A673 (cell line): ENCODE results near the gene KIFAP3. TPM values are rescaled to one million over a fixed set of nuclear protein-coding genes. Genes with fewer than 3 reads are reported as not detected.
"Not testable (repeated sequence)": the region's sequence is repeated elsewhere in the genome, so short reads cannot be mapped to it uniquely, and the experiment has no call there.

Experiments
- Bru-seq: library from RNA; stranded (reverse); fragments of 400-500 nt; gene quantifications from one replicate; lab custom pipeline; 2021; lab: Mats Ljungman, UMichigan
- BruChase-seq, 2 experiments: library from RNA; stranded (reverse); fragments of 400-500 nt; gene quantifications; one replicate each; lab custom pipeline; 2021; lab: Mats Ljungman, UMichigan
- BruUV-seq: library from RNA; stranded (reverse); fragments of 400-500 nt; replicated peaks from 2 replicates; lab custom pipeline; 2021; lab: Mats Ljungman, UMichigan
- CTCF ChIA-PET: fragments of 300-600 bp; sonication (Branson Sonifier 250); formaldehyde crosslinking; loops from one replicate; lab custom pipeline; 2022; ENCODE audit warnings: antibody characterized with exemption; lab: Charles Lee
- POLR2A ChIA-PET: fragments of 300-600 bp; sonication (Branson Sonifier 250); formaldehyde crosslinking; loops from one replicate; lab custom pipeline; 2022; ENCODE audit warnings: antibody characterized with exemption; ENCODE audit not compliant: low non-redundant PET; lab: Charles Lee
- DNase-seq: peaks from one replicate; pipeline ENCODE4 v3.0.0-alpha.2; 2015; ENCODE audit warnings: low spot score
- H3K27ac ChIP-seq: fragments of 200-600 bp; sonication (generic); 2 replicates; pipeline ENCODE4 v1.5.1; 2016; ENCODE audit warnings: mixed run types, low read depth, mild to moderate bottlenecking, mixed read lengths, antibody characterized with exemption, low read length; ENCODE audit not compliant: poor library complexity, severe bottlenecking
- H3K27me3 ChIP-seq: fragments of 200-600 bp; sonication (generic); replicated peaks from 2 replicates; pipeline ENCODE4 v1.6.1; 2017; ENCODE audit warnings: mixed run types, low read depth, mild to moderate bottlenecking, mixed read lengths, antibody characterized with exemption, low read length; ENCODE audit not compliant: insufficient read depth, poor library complexity
- H3K36me3 ChIP-seq: fragments of 200-600 bp; sonication (generic); 2 replicates; pipeline ENCODE4 v1.6.1; 2016; ENCODE audit warnings: mixed run types, mild to moderate bottlenecking, mixed read lengths, antibody characterized with exemption, low read length; ENCODE audit not compliant: insufficient read depth, poor library complexity, severe bottlenecking
- H3K4me1 ChIP-seq: fragments of 200-600 bp; sonication (generic); 2 replicates; pipeline ENCODE4 v1.6.1; 2017; ENCODE audit warnings: mixed run types, mild to moderate bottlenecking, mixed read lengths, antibody characterized with exemption, low read length; ENCODE audit not compliant: insufficient read depth, poor library complexity, severe bottlenecking
- H3K4me3 ChIP-seq: fragments of 200-600 bp; sonication (generic); 2 replicates; pipeline ENCODE4 v1.5.1; 2016; ENCODE audit warnings: low read depth, mixed run types, mild to moderate bottlenecking, mixed read lengths, low read length; ENCODE audit not compliant: poor library complexity, severe bottlenecking
- H3K9me3 ChIP-seq: fragments of 200-600 bp; sonication (generic); 2 replicates; pipeline ENCODE4 v1.6.1; 2016; ENCODE audit warnings: mixed run types, low read depth, mild to moderate bottlenecking, mixed read lengths, antibody characterized with exemption, low read length; ENCODE audit not compliant: poor library complexity, severe bottlenecking
- EZH2 ChIP-seq: fragments of 200-600 bp; sonication (generic); IDR thresholded peaks from 2 replicates; pipeline ENCODE4 v1.6.1; 2017; ENCODE audit warnings: borderline replicate concordance, low read depth, mild to moderate bottlenecking, mixed read lengths, antibody characterized with exemption, low read length; ENCODE audit not compliant: poor library complexity, severe bottlenecking
- intact Hi-C: fragments of 100-400 bp; cut with micrococcal nuclease; formaldehyde crosslinking; loops from one replicate; pipeline ENCODE4 v1.10.0; 2022; ENCODE audit not compliant: unreplicated experiment
- long read RNA-seq: library from polyadenylated mRNA; stranded (forward); transcript quantifications from one replicate; pipeline ENCODE4 v2.0.0, GENCODE V29; 2022
- total RNA-seq: library from RNA; stranded (reverse); gene quantifications from 2 replicates; pipeline ENCODE4 v1.2.3, GENCODE V29; 2021
- TF ChIP-seq, protein P1 (sequence below): fragments of 300-800, 200-600 bp; sonication (generic); conservative IDR thresholded peaks from 2 replicates; pipeline ENCODE4 v1.5.1; 2017; ENCODE audit warnings: low read depth, mild to moderate bottlenecking, antibody characterized with exemption, low read length, moderate library complexity, mixed read lengths

Gene KIFAP3
- total RNA-seq (12.7 and 17.3 TPM in 2 replicates), Bru-seq, nascent RNA (percentile 63 among the genes with signal in this experiment), BruChase-seq, experiment 1, labeled RNA remaining after a 2-hour chase (percentile 52 among the genes with signal in this experiment), BruChase-seq, experiment 2, labeled RNA remaining after a 6-hour chase (percentile 47 among the genes with signal in this experiment)
- long read RNA-seq, transcript KIFAP3-201 (20 exons, 2,957 nt), result major isoform, 28 of 36 reads
- long read RNA-seq, partial matches to known transcripts, result 4 of 36 reads
- long read RNA-seq, other reads (novel, unspliced or antisense), result 2 of 36 reads

DNA sequence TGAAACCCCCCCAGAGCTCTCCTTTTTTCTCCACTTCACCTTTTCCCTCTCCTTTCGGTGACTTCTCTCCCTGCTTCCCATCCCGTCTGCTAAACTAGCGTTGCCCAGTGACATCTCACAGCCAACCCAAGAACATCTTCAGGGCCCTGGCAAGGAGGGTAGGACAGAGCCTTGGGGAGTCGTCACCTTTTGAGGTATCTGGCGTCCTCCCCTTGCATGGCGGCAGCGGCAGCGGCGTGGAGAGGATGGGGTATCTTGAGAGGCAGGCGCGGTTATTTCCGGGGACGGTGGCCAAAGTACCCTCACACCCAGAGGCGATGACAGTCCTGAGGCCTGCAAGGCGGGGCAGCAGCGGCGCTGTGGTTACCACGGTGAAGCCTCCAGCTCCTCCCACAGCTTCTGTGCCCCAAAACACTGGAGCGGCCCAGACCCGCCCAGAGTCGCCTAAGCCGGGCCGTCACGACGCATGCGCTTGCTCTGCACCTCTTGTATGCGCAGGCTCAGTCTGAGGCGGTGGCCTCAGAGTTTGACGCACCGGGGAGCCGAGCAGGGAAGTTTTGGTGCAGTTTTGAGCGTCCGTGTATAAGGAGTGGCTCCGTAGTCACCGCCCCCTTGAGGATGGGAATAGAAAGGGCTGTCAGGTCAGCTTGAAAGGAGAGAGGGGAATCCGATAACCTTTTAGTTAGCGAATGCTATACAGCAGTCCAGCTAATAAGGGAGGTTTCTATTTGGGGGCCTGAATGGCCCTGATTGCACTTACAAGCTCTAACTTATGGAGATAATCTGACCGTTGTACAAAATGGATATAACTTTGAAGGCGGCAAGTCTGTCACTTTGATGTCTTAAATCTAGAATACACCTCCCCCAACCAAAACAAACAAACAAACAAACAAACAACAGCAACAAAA, at the start of gene KIFAP3:
Gene KIFAP3, minus strand, starts transcription at position 446 of the 908 bp plus-strand sequence. Its CDS starts 228 bp downstream, at position 218.
- Histone ChIP-seq H3K27ac (peak within 1 kb of the TSS; percentile 17), H3K9me3 (peaks cover 5% of the 10 kb centered on the region), H3K4me3 (peak within 1 kb of the TSS; percentile 83), H3K4me1 (peaks cover 4% of the 10 kb centered on the region), H3K27me3 (no peaks in the 10 kb centered on the region), H3K36me3 (no peaks in the 10 kb centered on the region)
- DNase-seq, result peak; percentile 99
- intact Hi-C loops, result no loop called here
- ChIA-PET CTCF (interaction anchor here (0.5 to 0.7 kb wide), 3 partner anchors 87 to 146 kb away, joined by 3 to 4 read pairs (median 3); no protein-coding TSS in a partner anchor), POLR2A (no interaction called here)
- no TSS peak for BruUV-seq
- TF ChIP-seq EZH2, result no peak
- TF ChIP-seq, protein P1, sequence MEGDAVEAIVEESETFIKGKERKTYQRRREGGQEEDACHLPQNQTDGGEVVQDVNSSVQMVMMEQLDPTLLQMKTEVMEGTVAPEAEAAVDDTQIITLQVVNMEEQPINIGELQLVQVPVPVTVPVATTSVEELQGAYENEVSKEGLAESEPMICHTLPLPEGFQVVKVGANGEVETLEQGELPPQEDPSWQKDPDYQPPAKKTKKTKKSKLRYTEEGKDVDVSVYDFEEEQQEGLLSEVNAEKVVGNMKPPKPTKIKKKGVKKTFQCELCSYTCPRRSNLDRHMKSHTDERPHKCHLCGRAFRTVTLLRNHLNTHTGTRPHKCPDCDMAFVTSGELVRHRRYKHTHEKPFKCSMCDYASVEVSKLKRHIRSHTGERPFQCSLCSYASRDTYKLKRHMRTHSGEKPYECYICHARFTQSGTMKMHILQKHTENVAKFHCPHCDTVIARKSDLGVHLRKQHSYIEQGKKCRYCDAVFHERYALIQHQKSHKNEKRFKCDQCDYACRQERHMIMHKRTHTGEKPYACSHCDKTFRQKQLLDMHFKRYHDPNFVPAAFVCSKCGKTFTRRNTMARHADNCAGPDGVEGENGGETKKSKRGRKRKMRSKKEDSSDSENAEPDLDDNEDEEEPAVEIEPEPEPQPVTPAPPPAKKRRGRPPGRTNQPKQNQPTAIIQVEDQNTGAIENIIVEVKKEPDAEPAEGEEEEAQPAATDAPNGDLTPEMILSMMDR, result peak; percentile 66

- Histone ChIP-seq H3K4me3 (no peak overlapping the region), H3K27ac (no peak overlapping the region), H3K9me3 (no peaks in the 10 kb centered on the region), H3K27me3 (no peaks in the 10 kb centered on the region), H3K36me3 (no peaks in the 10 kb centered on the region), H3K4me1 (no peaks in the 10 kb centered on the region)
- BruUV-seq, result no TSS peak
- intact Hi-C loops, result no loop called here
- ChIA-PET POLR2A (no interaction called here), CTCF (no interaction called here)
- TF ChIP-seq, protein P1, result no peak
- TF ChIP-seq EZH2, result no peak
- DNase-seq, result no peak
Measured at GRCh38 chr1:170122366-170122765, 47.9 kb upstream of the KIFAP3 start.

DNA sequence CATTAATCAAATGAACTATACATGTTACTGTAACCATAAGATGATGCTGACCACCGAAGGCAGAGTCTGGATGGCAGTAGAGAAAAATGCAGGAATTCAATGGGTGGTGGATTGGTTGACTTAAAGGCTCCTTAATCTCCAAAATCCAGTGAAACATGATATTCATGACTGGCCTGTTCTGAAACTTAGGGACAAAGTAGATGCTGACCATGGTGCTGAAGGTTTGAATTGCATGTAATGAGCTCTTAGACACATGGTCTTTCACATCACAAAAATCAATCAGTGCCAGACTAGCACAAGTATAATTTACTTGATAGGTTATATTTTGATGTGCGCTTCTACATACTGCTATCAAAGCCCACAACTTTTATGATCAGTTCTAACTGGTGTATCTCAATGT, 40.4 kb upstream of the KIFAP3 start:
- H3K9me3 ChIP-seq, result peaks cover 4% of the 10 kb centered on the region
- H3K36me3 ChIP-seq, result no peaks in the 10 kb centered on the region
- H3K4me1 ChIP-seq, result no peaks in the 10 kb centered on the region
- H3K27ac ChIP-seq, result no peak overlapping the region
- POLR2A ChIA-PET, result no interaction called here
- no TSS peak for BruUV-seq
- no peak overlapping the region for H3K4me3 ChIP-seq
- CTCF ChIA-PET, result no interaction called here
- no peaks in the 10 kb centered on the region for H3K27me3 ChIP-seq
- TF ChIP-seq, protein P1, result no peak
- TF ChIP-seq EZH2, result no peak
- intact Hi-C loops, result no loop called here
- peak; percentile 54 for DNase-seq

GRCh38 chr1:170113140-170113539, 38.6 kb upstream of the KIFAP3 start:
- H3K4me3 ChIP-seq, DNase-seq, H3K27ac ChIP-seq, H3K36me3 ChIP-seq, BruUV-seq, H3K4me1 ChIP-seq, CTCF ChIA-PET, H3K9me3 ChIP-seq, H3K27me3 ChIP-seq, POLR2A ChIA-PET, intact Hi-C loops: not testable (repeated sequence)
